Vagina (tissue), 2 donors: ENCODE data around the gene SPATA6L. TPM values are rescaled to one million over a fixed set of nuclear protein-coding genes. Genes with fewer than 3 reads are reported as not detected.

Experiments
- DNase-seq, 2 donors: peaks; one replicate each; pipeline ENCODE4 v3.0.0-alpha.2; 2017; ENCODE audit errors: extremely low spot score in 2 of 2
- H3K27ac ChIP-seq: fragments of 200-600 bp; sonication (generic); one replicate; pipeline ENCODE4 v1.5.1; 2019
- H3K27me3 ChIP-seq: fragments of 200-600 bp; sonication (generic); one replicate; pipeline ENCODE4 v1.5.1; 2019
- H3K36me3 ChIP-seq, 2 donors: fragments of 200-600 bp; sonication (generic); one replicate each; pipeline ENCODE4 v1.5.1; 2017 to 2019
- H3K4me1 ChIP-seq: fragments of 200-600 bp; sonication (generic); one replicate; pipeline ENCODE4 v1.5.1; 2019
- H3K4me3 ChIP-seq, 2 donors: fragments of 200-600 bp; sonication (generic); 1 replicate in 1 of 2; 2 replicates in 1 of 2; pipeline ENCODE4 v1.5.1; 2016 to 2019
- H3K9me3 ChIP-seq: fragments of 200-600 bp; sonication (generic); one replicate; pipeline ENCODE4 v1.5.1; 2019
- CTCF ChIP-seq, 3 experiments: fragments of 450-650 bp in 2 of 3; fragments of 200-600 bp in 1 of 3; sonication (generic) in 1 of 3; IDR thresholded peaks; one replicate each; pipeline ENCODE4 v1.5.1; 2017 to 2019; ENCODE audit warnings: antibody characterized with exemption in 3 of 3, mild to moderate bottlenecking in 2 of 3, moderate library complexity in 2 of 3
- POLR2A ChIP-seq, 2 donors: fragments of 450-650 bp; IDR thresholded peaks; one replicate each; pipeline ENCODE4 v1.6.1; 2017; ENCODE audit warnings: antibody characterized with exemption in 2 of 2, mild to moderate bottlenecking in 2 of 2, moderate library complexity in 2 of 2
- POLR2AphosphoS5 ChIP-seq, 2 donors: sonication (generic); formaldehyde crosslinking; IDR thresholded peaks; one replicate each; pipeline ENCODE4 v1.9.0; 2017; ENCODE audit warnings: antibody characterized with exemption in 2 of 2, mild to moderate bottlenecking in 2 of 2, low read depth in 1 of 2; ENCODE audit not compliant: insufficient read depth in 1 of 2
- intact Hi-C: fragments of 100-400 bp; cut with DNase I; formaldehyde crosslinking; loops from one replicate; pipeline ENCODE4 v1.15.1; 2023
- total RNA-seq: library from RNA; depleted of rRNA; stranded (reverse); fragments of >200 nt; gene quantifications from one replicate; pipeline ENCODE4 v1.2.3, GENCODE V29; 2016

Gene SPATA6L
- total RNA-seq, 1 donor from 2014 or later = 3.9 TPM

DNA sequence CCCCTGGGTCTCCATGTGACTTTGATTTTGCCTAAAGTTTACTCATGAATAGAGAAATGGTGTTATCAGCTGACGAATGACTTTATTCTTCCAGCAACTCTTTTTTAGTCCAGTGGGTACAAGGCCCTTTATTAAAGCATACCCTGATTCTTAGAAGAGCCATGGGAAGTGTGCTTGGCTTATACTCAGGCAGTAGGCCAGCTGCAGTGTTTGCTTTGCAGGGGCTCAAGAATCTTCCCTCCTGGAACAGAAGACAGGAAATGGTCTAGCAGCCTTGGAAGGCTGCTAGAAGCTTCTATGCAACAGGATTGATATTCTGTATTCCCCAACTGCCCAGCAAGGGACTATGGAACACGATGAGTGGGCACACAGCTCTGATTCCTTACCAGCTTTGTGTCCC, 77.6 kb downstream of the SPATA6L start:
- intact Hi-C loops = no loop called here
- DNase-seq = no peak
- H3K4me1 ChIP-seq = peaks cover 9% of the 10 kb centered on the region
- TF ChIP-seq CTCF (IDR thresholded peaks at IDR 0.05) (no peak), POLR2AphosphoS5 (IDR thresholded peaks at IDR 0.05; ENCODE audit: insufficient read depth in 1 of 2, low read depth in 1 of 2) (no peak), POLR2A (IDR thresholded peaks at IDR 0.05) (no peak)
- H3K27ac ChIP-seq = no peak overlapping the region
- H3K27me3 ChIP-seq = no peaks in the 10 kb centered on the region
- H3K4me3 ChIP-seq = no peak overlapping the region
- no peaks in the 10 kb centered on the region for H3K36me3 ChIP-seq
- H3K9me3 ChIP-seq = no peaks in the 10 kb centered on the region

DNA sequence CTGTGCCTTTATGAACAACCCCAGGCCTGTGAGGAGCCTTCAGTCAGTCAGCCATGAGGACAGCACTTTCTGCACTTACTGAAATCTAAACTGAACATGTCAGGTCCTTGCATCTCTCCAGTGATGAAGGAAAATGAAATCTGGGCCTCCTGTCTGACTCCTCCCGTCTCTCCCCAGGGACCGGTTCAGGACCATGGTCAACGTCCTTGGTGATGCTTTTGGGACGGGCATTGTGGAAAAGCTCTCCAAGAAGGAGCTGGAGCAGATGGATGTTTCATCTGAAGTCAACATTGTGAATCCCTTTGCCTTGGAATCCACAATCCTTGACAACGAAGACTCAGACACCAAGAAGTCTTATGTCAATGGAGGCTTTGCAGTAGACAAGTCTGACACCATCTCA, 81.1 kb downstream of the SPATA6L start:
- H3K4me1 ChIP-seq = no peaks in the 10 kb centered on the region
- no peak for DNase-seq
- no peaks in the 10 kb centered on the region for H3K36me3 ChIP-seq
- H3K27me3 ChIP-seq = no peaks in the 10 kb centered on the region
- no peak overlapping the region for H3K4me3 ChIP-seq
- intact Hi-C loops = no loop called here
- H3K27ac ChIP-seq = no peak overlapping the region
- no peak for TF ChIP-seq POLR2AphosphoS5 (IDR thresholded peaks at IDR 0.05; ENCODE audit: insufficient read depth in 1 of 2, low read depth in 1 of 2)
- no peak for TF ChIP-seq CTCF (IDR thresholded peaks at IDR 0.05)
- TF ChIP-seq POLR2A (IDR thresholded peaks at IDR 0.05) = no peak
- no peaks in the 10 kb centered on the region for H3K9me3 ChIP-seq

GRCh38 chr9:4584636-4585035, 81.6 kb downstream of the SPATA6L start:
- intact Hi-C loops = no loop called here
- TF ChIP-seq POLR2AphosphoS5 (IDR thresholded peaks at IDR 0.05; ENCODE audit: insufficient read depth in 1 of 2, low read depth in 1 of 2) (no peak), CTCF (IDR thresholded peaks at IDR 0.05) (no peak), POLR2A (IDR thresholded peaks at IDR 0.05) (no peak)
- no peaks in the 10 kb centered on the region for H3K9me3 ChIP-seq
- no peak for DNase-seq
- H3K27me3 ChIP-seq = no peaks in the 10 kb centered on the region
- H3K27ac ChIP-seq = no peak overlapping the region
- no peaks in the 10 kb centered on the region for H3K36me3 ChIP-seq
- H3K4me1 ChIP-seq = no peaks in the 10 kb centered on the region
- H3K4me3 ChIP-seq = no peak overlapping the region

GRCh38 chr9:4583001-4583400, 83.3 kb downstream of the SPATA6L start:
- no peaks in the 10 kb centered on the region for H3K9me3 ChIP-seq
- DNase-seq = no peak
- H3K27ac ChIP-seq = no peak overlapping the region
- TF ChIP-seq POLR2AphosphoS5 (IDR thresholded peaks at IDR 0.05; ENCODE audit: insufficient read depth in 1 of 2, low read depth in 1 of 2) = no peak
- TF ChIP-seq POLR2A (IDR thresholded peaks at IDR 0.05) = no peak
- no peak for TF ChIP-seq CTCF (IDR thresholded peaks at IDR 0.05)
- H3K27me3 ChIP-seq = no peaks in the 10 kb centered on the region
- H3K4me1 ChIP-seq = no peaks in the 10 kb centered on the region
- no peak overlapping the region for H3K4me3 ChIP-seq
- intact Hi-C loops = no loop called here
- no peaks in the 10 kb centered on the region for H3K36me3 ChIP-seq

- Histone ChIP-seq H3K36me3 (no peaks in the 10 kb centered on the region), H3K4me1 (no peaks in the 10 kb centered on the region), H3K9me3 (no peaks in the 10 kb centered on the region), H3K27me3 (no peaks in the 10 kb centered on the region), H3K4me3 (no peak overlapping the region), H3K27ac (no peak overlapping the region)
- no peak for DNase-seq
- intact Hi-C loops = no loop called here
- TF ChIP-seq POLR2A (IDR thresholded peaks at IDR 0.05) = no peak
- no peak for TF ChIP-seq POLR2AphosphoS5 (IDR thresholded peaks at IDR 0.05; ENCODE audit: insufficient read depth in 1 of 2, low read depth in 1 of 2)
- no peak for TF ChIP-seq CTCF (IDR thresholded peaks at IDR 0.05)
Observed at GRCh38 chr9:4581861-4582565, 84.3 kb downstream of the SPATA6L start.
